ENCODE measurements around the gene ANXA2R. TPM values are rescaled to one million over a fixed set of nuclear protein-coding genes. Genes with fewer than 3 reads are reported as not detected.
A peak's percentile ranks its signal among the peaks of the same experiment; 100 is the strongest.

The ANXA2R gene
- total and polyA plus RNA-seq, 9 of the 15 experiments (the other 6 are each of a cell fraction or from before 2014, with no cell fraction given) = 2.1 to 4.8 (median 3.4) TPM

DNA sequence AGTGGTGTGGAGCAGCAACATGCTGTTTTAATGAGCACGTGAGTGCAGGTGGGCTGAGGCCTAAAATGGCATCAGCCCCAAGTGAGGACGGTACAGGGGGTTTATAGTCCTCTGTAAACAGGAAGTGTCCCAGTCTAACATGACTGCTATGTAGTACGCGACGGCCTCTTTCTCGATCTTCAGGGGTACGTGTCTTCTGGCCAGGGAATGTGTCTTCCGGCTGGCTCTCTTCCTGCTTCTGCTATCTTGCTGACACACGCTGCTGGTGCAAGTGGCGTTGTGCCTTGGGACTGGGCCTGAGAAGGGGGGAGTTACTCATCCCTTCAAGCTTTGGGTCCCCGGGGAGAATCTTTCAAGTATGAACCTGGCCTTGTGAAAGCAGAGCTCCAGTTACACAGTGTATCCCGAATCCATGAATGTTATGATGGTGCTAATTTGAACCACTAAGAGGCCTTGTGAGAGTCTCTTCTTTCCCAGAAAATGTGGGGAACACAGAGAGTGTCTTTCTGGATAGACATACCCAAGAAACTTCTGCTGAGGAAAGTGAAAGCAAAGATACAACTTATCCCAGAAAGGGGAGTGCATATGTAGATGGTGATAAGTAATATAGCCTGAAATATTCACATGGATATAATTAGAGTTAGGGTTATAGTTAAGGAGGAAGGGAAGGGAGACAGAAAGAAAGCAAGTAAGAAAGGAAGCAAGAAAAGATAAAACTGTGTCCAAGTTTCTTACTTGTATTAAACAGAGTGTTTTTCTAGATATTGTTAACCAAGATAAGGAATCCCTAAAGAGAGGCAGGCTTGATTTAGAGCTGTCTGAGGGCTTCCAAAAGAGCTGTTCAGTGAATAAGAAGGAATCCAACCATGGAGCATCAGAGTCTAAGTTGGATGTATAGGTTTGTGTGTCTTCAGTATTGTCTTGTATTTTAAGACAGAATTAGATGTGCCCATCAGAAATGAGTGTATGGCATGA, 35.5 kb upstream of the ANXA2R start (continued):
- TF ChIP-seq, protein P1, sequence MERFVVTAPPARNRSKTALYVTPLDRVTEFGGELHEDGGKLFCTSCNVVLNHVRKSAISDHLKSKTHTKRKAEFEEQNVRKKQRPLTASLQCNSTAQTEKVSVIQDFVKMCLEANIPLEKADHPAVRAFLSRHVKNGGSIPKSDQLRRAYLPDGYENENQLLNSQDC (CRISPR knock-in tag; IDR thresholded peaks at IDR 0.05) = no peak
- TF ChIP-seq COPS2 (conservative IDR thresholded peaks at IDR 0.05) (no peak), ETV5 (CRISPR knock-in tag; IDR thresholded peaks at IDR 0.05; ENCODE audit: low read depth) (peak; percentile 94; the same call in 1 of the 2 replicates), SMAD2 (IDR thresholded peaks at IDR 0.05; ENCODE audit: low read depth, low read length) (no peak), SRSF9 (IDR thresholded peaks at IDR 0.05; ENCODE audit: borderline replicate concordance, low read depth, low read length) (no peak), SMARCC2 (IDR thresholded peaks at IDR 0.05; ENCODE audit: low read depth) (no peak; the same call in 1 of the 2 replicates), ETV1 (tag; conservative IDR thresholded peaks at IDR 0.05; ENCODE audit: low read depth) (peak; percentile 96), FOXJ2 (tag; IDR thresholded peaks at IDR 0.05) (no peak; the same call in 1 of the 2 replicates), ARID1B (IDR thresholded peaks at IDR 0.05) (peak; percentile 89), LARP7 (IDR thresholded peaks at IDR 0.05) (no peak), KAT2B (IDR thresholded peaks at IDR 0.05; ENCODE audit: low read depth, low read length) (no peak), YBX1 (IDR thresholded peaks at IDR 0.05) (no peak), GATA2 (CRISPR knock-in tag; IDR thresholded peaks at IDR 0.05) (no peak), ZNF79 (CRISPR knock-in tag; IDR thresholded peaks at IDR 0.05; ENCODE audit: low read depth) (no peak), RFX1 (IDR thresholded peaks at IDR 0.05) (no peak), ZZZ3 (IDR thresholded peaks at IDR 0.05) (no peak), HNRNPUL1 (IDR thresholded peaks at IDR 0.05; ENCODE audit: low read length) (no peak), ZNF175 (CRISPR knock-in tag; IDR thresholded peaks at IDR 0.05; ENCODE audit: low read depth) (peak; percentile 76)
- TF ChIP-seq, protein P2, sequence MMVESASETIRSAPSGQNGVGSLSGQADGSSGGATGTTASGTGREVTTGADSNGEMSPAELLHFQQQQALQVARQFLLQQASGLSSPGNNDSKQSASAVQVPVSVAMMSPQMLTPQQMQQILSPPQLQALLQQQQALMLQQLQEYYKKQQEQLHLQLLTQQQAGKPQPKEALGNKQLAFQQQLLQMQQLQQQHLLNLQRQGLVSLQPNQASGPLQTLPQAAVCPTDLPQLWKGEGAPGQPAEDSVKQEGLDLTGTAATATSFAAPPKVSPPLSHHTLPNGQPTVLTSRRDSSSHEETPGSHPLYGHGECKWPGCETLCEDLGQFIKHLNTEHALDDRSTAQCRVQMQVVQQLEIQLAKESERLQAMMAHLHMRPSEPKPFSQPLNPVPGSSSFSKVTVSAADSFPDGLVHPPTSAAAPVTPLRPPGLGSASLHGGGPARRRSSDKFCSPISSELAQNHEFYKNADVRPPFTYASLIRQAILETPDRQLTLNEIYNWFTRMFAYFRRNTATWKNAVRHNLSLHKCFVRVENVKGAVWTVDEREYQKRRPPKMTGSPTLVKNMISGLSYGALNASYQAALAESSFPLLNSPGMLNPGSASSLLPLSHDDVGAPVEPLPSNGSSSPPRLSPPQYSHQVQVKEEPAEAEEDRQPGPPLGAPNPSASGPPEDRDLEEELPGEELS (CRISPR knock-in tag; IDR thresholded peaks at IDR 0.05; ENCODE audit: borderline replicate concordance) = no peak
- TF ChIP-seq, protein P3, sequence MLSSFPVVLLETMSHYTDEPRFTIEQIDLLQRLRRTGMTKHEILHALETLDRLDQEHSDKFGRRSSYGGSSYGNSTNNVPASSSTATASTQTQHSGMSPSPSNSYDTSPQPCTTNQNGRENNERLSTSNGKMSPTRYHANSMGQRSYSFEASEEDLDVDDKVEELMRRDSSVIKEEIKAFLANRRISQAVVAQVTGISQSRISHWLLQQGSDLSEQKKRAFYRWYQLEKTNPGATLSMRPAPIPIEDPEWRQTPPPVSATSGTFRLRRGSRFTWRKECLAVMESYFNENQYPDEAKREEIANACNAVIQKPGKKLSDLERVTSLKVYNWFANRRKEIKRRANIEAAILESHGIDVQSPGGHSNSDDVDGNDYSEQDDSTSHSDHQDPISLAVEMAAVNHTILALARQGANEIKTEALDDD (IDR thresholded peaks at IDR 0.05) = no peak; the same call in 1 of the 2 replicates
- TF ChIP-seq, protein P4, sequence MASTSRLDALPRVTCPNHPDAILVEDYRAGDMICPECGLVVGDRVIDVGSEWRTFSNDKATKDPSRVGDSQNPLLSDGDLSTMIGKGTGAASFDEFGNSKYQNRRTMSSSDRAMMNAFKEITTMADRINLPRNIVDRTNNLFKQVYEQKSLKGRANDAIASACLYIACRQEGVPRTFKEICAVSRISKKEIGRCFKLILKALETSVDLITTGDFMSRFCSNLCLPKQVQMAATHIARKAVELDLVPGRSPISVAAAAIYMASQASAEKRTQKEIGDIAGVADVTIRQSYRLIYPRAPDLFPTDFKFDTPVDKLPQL (IDR thresholded peaks at IDR 0.05; ENCODE audit: extremely low read depth, insufficient read length) = no peak
- TF ChIP-seq, protein P5, sequence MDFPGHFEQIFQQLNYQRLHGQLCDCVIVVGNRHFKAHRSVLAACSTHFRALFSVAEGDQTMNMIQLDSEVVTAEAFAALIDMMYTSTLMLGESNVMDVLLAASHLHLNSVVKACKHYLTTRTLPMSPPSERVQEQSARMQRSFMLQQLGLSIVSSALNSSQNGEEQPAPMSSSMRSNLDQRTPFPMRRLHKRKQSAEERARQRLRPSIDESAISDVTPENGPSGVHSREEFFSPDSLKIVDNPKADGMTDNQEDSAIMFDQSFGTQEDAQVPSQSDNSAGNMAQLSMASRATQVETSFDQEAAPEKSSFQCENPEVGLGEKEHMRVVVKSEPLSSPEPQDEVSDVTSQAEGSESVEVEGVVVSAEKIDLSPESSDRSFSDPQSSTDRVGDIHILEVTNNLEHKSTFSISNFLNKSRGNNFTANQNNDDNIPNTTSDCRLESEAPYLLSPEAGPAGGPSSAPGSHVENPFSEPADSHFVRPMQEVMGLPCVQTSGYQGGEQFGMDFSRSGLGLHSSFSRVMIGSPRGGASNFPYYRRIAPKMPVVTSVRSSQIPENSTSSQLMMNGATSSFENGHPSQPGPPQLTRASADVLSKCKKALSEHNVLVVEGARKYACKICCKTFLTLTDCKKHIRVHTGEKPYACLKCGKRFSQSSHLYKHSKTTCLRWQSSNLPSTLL (IDR thresholded peaks at IDR 0.05) = no peak

Data from K562 (cell line).